Measurements from ENCODE around the gene RBM47. TPM values are rescaled to one million over a fixed set of nuclear protein-coding genes. Genes with fewer than 3 reads are reported as not detected.
A peak's percentile ranks its signal among the peaks of the same experiment; 100 is the strongest.

The RBM47 gene
- total and polyA plus RNA-seq, 10 of the 15 experiments (the other 5 are each of a cell fraction or from before 2014, with no cell fraction given), result 7.9 to 45.0 (median 28.7) TPM

DNA sequence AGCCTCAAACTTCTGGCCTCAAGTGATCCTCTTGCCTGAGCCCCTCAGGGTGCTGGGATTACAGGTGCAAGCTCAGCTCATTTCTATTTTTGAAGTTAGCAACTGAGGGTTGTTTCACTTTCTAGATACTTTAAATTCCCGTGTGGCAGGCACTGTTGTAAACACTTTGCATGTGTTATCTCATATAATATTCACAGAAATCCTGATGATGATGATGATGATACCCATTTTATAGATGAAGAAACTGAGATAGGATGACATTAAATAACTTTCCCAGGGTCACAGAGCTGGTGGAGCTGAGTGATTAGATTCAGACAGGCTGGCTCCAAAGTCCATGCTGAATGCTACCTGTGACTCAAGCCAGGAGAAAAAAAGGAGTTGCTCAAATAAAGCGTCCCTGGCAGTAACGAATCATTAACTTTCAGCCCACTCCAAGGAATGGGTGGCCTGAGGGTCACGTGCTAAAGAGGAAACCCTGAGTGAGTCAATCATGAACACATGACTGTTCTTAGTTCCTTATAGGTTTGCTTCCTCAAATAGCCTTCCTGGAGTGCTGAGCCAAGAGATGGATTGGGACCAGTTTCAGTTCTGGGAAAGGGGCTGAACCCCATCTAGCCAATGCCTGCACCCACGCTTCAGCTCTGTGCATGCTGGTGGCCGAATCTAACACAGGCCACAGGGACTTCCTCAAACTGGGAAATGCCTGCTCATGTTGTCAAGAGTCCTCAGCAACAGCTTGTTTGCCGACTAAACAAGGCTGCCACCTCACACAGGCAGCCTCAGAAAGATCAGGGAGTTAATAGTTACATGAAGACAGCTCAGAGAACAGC lies 52.8 kb downstream of the RBM47 start (continued):
- TF ChIP-seq, protein P1, sequence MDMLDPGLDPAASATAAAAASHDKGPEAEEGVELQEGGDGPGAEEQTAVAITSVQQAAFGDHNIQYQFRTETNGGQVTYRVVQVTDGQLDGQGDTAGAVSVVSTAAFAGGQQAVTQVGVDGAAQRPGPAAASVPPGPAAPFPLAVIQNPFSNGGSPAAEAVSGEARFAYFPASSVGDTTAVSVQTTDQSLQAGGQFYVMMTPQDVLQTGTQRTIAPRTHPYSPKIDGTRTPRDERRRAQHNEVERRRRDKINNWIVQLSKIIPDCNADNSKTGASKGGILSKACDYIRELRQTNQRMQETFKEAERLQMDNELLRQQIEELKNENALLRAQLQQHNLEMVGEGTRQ (IDR thresholded peaks at IDR 0.05; ENCODE audit: borderline replicate concordance, low read depth, low read length), result peak; percentile 77; the same call in 1 of the 2 replicates
- TF ChIP-seq POU2F2 (IDR thresholded peaks at IDR 0.05; ENCODE audit: borderline replicate concordance, low read depth, low read length), result no peak
- TF ChIP-seq ZSCAN29 (IDR thresholded peaks at IDR 0.05), result no peak
- peak; percentile 84 for TF ChIP-seq MEF2A (IDR thresholded peaks at IDR 0.05; ENCODE audit: insufficient read depth, low read depth, low read length)
- 0 out of 2 replicates have a peak, but pooled peaks have one; percentile 46 for TF ChIP-seq HDGF (IDR thresholded peaks at IDR 0.05)
- TF ChIP-seq RCOR1 (conservative IDR thresholded peaks at IDR 0.05; ENCODE audit: low read depth, low read length), result no peak; the same call in 1 of the 2 replicates
- TF ChIP-seq JUND (IDR thresholded peaks at IDR 0.05; ENCODE audit: low read depth, low read length), result no peak
- TF ChIP-seq, protein P2, sequence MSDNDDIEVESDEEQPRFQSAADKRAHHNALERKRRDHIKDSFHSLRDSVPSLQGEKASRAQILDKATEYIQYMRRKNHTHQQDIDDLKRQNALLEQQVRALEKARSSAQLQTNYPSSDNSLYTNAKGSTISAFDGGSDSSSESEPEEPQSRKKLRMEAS (IDR thresholded peaks at IDR 0.05; ENCODE audit: low read depth, low read length), result no peak; the same call in 1 of the 2 replicates
- TF ChIP-seq, protein P3, sequence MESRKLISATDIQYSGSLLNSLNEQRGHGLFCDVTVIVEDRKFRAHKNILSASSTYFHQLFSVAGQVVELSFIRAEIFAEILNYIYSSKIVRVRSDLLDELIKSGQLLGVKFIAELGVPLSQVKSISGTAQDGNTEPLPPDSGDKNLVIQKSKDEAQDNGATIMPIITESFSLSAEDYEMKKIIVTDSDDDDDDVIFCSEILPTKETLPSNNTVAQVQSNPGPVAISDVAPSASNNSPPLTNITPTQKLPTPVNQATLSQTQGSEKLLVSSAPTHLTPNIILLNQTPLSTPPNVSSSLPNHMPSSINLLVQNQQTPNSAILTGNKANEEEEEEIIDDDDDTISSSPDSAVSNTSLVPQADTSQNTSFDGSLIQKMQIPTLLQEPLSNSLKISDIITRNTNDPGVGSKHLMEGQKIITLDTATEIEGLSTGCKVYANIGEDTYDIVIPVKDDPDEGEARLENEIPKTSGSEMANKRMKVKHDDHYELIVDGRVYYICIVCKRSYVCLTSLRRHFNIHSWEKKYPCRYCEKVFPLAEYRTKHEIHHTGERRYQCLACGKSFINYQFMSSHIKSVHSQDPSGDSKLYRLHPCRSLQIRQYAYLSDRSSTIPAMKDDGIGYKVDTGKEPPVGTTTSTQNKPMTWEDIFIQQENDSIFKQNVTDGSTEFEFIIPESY (IDR thresholded peaks at IDR 0.05), result no peak
- TF ChIP-seq ASH2L (IDR thresholded peaks at IDR 0.05; ENCODE audit: borderline replicate concordance, low read depth), result no peak; the same call in 1 of the 2 replicates
- TF ChIP-seq TAF1 (IDR thresholded peaks at IDR 0.05; ENCODE audit: borderline replicate concordance, low read depth, low read length), result no peak
- TF ChIP-seq, protein P4, sequence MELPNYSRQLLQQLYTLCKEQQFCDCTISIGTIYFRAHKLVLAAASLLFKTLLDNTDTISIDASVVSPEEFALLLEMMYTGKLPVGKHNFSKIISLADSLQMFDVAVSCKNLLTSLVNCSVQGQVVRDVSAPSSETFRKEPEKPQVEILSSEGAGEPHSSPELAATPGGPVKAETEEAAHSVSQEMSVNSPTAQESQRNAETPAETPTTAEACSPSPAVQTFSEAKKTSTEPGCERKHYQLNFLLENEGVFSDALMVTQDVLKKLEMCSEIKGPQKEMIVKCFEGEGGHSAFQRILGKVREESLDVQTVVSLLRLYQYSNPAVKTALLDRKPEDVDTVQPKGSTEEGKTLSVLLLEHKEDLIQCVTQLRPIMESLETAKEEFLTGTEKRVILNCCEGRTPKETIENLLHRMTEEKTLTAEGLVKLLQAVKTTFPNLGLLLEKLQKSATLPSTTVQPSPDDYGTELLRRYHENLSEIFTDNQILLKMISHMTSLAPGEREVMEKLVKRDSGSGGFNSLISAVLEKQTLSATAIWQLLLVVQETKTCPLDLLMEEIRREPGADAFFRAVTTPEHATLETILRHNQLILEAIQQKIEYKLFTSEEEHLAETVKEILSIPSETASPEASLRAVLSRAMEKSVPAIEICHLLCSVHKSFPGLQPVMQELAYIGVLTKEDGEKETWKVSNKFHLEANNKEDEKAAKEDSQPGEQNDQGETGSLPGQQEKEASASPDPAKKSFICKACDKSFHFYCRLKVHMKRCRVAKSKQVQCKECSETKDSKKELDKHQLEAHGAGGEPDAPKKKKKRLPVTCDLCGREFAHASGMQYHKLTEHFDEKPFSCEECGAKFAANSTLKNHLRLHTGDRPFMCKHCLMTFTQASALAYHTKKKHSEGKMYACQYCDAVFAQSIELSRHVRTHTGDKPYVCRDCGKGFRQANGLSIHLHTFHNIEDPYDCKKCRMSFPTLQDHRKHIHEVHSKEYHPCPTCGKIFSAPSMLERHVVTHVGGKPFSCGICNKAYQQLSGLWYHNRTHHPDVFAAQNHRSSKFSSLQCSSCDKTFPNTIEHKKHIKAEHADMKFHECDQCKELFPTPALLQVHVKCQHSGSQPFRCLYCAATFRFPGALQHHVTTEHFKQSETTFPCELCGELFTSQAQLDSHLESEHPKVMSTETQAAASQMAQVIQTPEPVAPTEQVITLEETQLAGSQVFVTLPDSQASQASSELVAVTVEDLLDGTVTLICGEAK (IDR thresholded peaks at IDR 0.05; ENCODE audit: borderline replicate concordance), result no peak
- TF ChIP-seq HDAC6 (IDR thresholded peaks at IDR 0.05; ENCODE audit: unreplicated experiment), result no peak
- TF ChIP-seq SMARCA5 (IDR thresholded peaks at IDR 0.05), result peak; percentile 94
- TF ChIP-seq MEF2B (IDR thresholded peaks at IDR 0.05; ENCODE audit: partially characterized antibody, poor library complexity, severe bottlenecking), result peak; percentile 61
- TF ChIP-seq CBX3 (IDR thresholded peaks at IDR 0.05; ENCODE audit: borderline replicate concordance, low read depth), result no peak
- TF ChIP-seq CHD4 (IDR thresholded peaks at IDR 0.05), result no peak
- TF ChIP-seq, protein P5, sequence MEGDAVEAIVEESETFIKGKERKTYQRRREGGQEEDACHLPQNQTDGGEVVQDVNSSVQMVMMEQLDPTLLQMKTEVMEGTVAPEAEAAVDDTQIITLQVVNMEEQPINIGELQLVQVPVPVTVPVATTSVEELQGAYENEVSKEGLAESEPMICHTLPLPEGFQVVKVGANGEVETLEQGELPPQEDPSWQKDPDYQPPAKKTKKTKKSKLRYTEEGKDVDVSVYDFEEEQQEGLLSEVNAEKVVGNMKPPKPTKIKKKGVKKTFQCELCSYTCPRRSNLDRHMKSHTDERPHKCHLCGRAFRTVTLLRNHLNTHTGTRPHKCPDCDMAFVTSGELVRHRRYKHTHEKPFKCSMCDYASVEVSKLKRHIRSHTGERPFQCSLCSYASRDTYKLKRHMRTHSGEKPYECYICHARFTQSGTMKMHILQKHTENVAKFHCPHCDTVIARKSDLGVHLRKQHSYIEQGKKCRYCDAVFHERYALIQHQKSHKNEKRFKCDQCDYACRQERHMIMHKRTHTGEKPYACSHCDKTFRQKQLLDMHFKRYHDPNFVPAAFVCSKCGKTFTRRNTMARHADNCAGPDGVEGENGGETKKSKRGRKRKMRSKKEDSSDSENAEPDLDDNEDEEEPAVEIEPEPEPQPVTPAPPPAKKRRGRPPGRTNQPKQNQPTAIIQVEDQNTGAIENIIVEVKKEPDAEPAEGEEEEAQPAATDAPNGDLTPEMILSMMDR (IDR thresholded peaks at IDR 0.05 in 2 of 3, conservative IDR thresholded peaks at IDR 0.05 in 1 of 3; ENCODE audit: control insufficient read depth in 2 of 3, extremely low read depth in 1 of 3, insufficient read depth in 1 of 3, low read depth in 3 of 3, low read length in 3 of 3), result no peak
- peak; percentile 43; the same call in 1 of the 2 replicates for TF ChIP-seq PML (IDR thresholded peaks at IDR 0.05; ENCODE audit: low read length)

Data from GM12878 (cell line).